Measurements from ENCODE around the gene GLYATL2.

Gene GLYATL2

DNA sequence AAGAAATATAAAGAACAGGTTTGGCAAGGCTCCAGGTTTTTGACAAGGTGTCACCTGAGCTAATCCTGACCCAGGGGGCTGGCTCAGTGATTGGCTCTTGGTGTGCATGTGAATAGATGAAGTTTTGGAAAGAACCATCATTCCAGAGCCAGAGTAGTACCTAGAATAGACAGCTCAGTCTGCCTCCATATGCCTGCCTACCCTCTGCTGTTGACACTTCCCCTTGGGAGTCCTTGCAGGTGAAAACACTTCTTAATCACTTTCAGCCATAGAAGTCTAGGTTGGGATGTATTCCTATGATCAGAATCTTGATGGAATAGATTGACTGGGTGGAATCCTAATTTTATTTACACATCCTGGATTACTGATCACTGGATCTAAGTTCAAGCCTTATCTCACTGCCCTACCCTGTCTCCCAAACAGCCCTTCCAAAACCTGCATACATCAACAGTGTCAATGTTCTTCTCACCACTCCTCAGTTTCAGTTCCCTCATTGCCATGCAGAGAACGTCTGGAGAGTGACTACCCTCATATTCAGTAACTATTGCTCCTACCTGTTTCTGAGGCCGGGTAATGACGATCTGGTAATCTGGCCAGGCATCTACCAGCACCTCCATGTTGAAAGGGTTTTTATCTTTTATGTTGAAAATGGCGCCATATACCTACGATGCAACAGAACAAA, 6.7 kb downstream of the GLYATL2 start:
- no peak for DNase-seq (ENCODE audit: extremely low read depth, low read depth)
- no peak for TF ChIP-seq CTCF (IDR thresholded peaks at IDR 0.05; ENCODE audit: low read depth, low read length, missing control alignments)

GRCh38 chr11:58832056-58832645, 12.4 kb downstream of the GLYATL2 start:
- DNase-seq (ENCODE audit: extremely low read depth, low read depth), result no peak
- TF ChIP-seq CTCF (IDR thresholded peaks at IDR 0.05; ENCODE audit: low read depth, low read length, missing control alignments), result no peak
- no peak overlapping the region for H3K4me3 ChIP-seq (replicated peaks; ENCODE audit: low read depth, low read length)

More for the DNA sequence above, 6.7 kb downstream of the GLYATL2 start:
- no peak overlapping the region for H3K4me3 ChIP-seq (replicated peaks; ENCODE audit: low read depth, low read length)

DNA sequence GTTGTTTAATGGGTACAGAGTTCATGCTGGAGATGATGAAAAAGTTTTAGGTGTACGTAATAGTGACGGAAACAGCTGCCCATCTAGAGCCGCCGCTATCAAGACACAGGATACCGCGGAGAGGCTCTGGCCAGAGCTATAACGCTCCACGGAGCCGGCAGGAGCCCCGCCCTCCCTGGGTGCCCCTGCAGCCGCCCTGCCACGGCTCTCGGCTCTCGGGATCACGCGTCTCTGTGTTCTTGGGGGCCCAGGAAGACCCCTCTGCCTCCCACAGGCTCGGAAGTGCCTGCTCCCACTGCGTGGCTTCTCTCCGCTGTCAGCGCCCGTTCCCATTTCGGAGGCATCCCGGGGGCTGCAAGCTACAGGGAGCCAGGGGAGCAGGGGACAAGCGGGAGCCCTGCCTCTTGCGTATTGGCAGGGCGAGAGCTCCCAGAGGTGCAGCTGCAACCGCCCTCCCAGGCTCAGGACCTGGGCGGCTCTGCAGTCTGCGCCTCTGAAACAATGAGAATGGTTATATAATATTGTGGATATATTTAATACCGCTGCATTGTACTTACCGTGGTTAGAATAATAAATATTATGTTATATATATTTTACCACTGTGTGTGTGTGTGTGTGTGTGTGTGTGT, 13.7 kb downstream of the GLYATL2 start:
- no peak for DNase-seq (ENCODE audit: extremely low read depth, low read depth)
- no peak for TF ChIP-seq CTCF (IDR thresholded peaks at IDR 0.05; ENCODE audit: low read depth, low read length, missing control alignments)
- H3K4me3 ChIP-seq (replicated peaks; ENCODE audit: low read depth, low read length), result no peak overlapping the region

- TF ChIP-seq CTCF (IDR thresholded peaks at IDR 0.05; ENCODE audit: low read depth, low read length, missing control alignments), result no peak
- no peak overlapping the region for H3K4me3 ChIP-seq (replicated peaks; ENCODE audit: low read depth, low read length)
- DNase-seq (ENCODE audit: extremely low read depth, low read depth), result no peak
Observed at GRCh38 chr11:58829786-58830185, 14.7 kb downstream of the GLYATL2 start.

GRCh38 chr11:58813693-58814092, 30.8 kb downstream of the GLYATL2 start:
- TF ChIP-seq CTCF (IDR thresholded peaks at IDR 0.05; ENCODE audit: low read depth, low read length, missing control alignments), result no peak
- no peak overlapping the region for H3K4me3 ChIP-seq (replicated peaks; ENCODE audit: low read depth, low read length)
- no peak for DNase-seq (ENCODE audit: extremely low read depth, low read depth)

- TF ChIP-seq CTCF (IDR thresholded peaks at IDR 0.05; ENCODE audit: low read depth, low read length, missing control alignments), result no peak
- DNase-seq (ENCODE audit: extremely low read depth, low read depth), result no peak
- H3K4me3 ChIP-seq (replicated peaks; ENCODE audit: low read depth, low read length), result no peak overlapping the region
Observed at GRCh38 chr11:58811499-58811898, 33.0 kb downstream of the GLYATL2 start.
